ENCODE results near the gene LYRM2. TPM values are rescaled to one million over a fixed set of nuclear protein-coding genes. Genes with fewer than 3 reads are reported as not detected.

The LYRM2 gene
- total RNA-seq, 1 donor from 2014 or later: 29.8 TPM

- TF ChIP-seq CTCF (IDR thresholded peaks at IDR 0.05; ENCODE audit: unreplicated experiment): no peak
- Mint-ChIP-seq H3K9me3 (no peaks in the 10 kb centered on the region), H3K36me3 (peaks cover 45% of the 10 kb centered on the region), H3K4me3 (no peak overlapping the region), H3K27me3 (ENCODE audit: low read depth) (no peaks in the 10 kb centered on the region), H3K4me1 (peaks cover 14% of the 10 kb centered on the region), H3K27ac (no peak overlapping the region)
- no peak for DNase-seq (ENCODE audit: low spot score in 2 of 2, unreplicated experiment in 2 of 2)
Measured at GRCh38 chr6:89670935-89671565, 32.5 kb upstream of the LYRM2 start.

- H3K9me3 Mint-ChIP-seq: no peaks in the 10 kb centered on the region
- no peak for DNase-seq (ENCODE audit: low spot score in 2 of 2, unreplicated experiment in 2 of 2)
- peak overlapping the region; percentile 25 for H3K27ac Mint-ChIP-seq
- H3K4me1 Mint-ChIP-seq: peaks cover 14% of the 10 kb centered on the region
- H3K27me3 Mint-ChIP-seq (ENCODE audit: low read depth): no peaks in the 10 kb centered on the region
- TF ChIP-seq CTCF (IDR thresholded peaks at IDR 0.05; ENCODE audit: unreplicated experiment): no peak
- peaks cover 38% of the 10 kb centered on the region for H3K36me3 Mint-ChIP-seq
- H3K4me3 Mint-ChIP-seq: no peak overlapping the region
Measured at GRCh38 chr6:89669002-89669401, 30.5 kb upstream of the LYRM2 start.

GRCh38 chr6:89667872-89668556, 29.5 kb upstream of the LYRM2 start:
- no peaks in the 10 kb centered on the region for H3K9me3 Mint-ChIP-seq
- H3K27me3 Mint-ChIP-seq (ENCODE audit: low read depth): no peaks in the 10 kb centered on the region
- peaks cover 14% of the 10 kb centered on the region for H3K4me1 Mint-ChIP-seq
- no peak overlapping the region for H3K4me3 Mint-ChIP-seq
- TF ChIP-seq CTCF (IDR thresholded peaks at IDR 0.05; ENCODE audit: unreplicated experiment): no peak
- DNase-seq (ENCODE audit: low spot score in 2 of 2, unreplicated experiment in 2 of 2): no peak
- peaks cover 39% of the 10 kb centered on the region for H3K36me3 Mint-ChIP-seq
- H3K27ac Mint-ChIP-seq: peak overlapping the region; percentile 41

- no peak for DNase-seq (ENCODE audit: low spot score in 2 of 2, unreplicated experiment in 2 of 2)
- Mint-ChIP-seq H3K4me3 (no peak overlapping the region), H3K4me1 (no peaks in the 10 kb centered on the region), H3K27ac (no peak overlapping the region), H3K36me3 (peaks cover 48% of the 10 kb centered on the region), H3K27me3 (ENCODE audit: low read depth) (no peaks in the 10 kb centered on the region), H3K9me3 (no peaks in the 10 kb centered on the region)
- TF ChIP-seq CTCF (IDR thresholded peaks at IDR 0.05; ENCODE audit: unreplicated experiment): no peak
Measured at GRCh38 chr6:89662659-89663223, 24.2 kb upstream of the LYRM2 start.

GRCh38 chr6:89661559-89661958, 23.0 kb upstream of the LYRM2 start:
- Mint-ChIP-seq H3K27ac (no peak overlapping the region), H3K27me3 (ENCODE audit: low read depth) (no peaks in the 10 kb centered on the region), H3K4me1 (no peaks in the 10 kb centered on the region), H3K9me3 (no peaks in the 10 kb centered on the region), H3K36me3 (peaks cover 59% of the 10 kb centered on the region), H3K4me3 (no peak overlapping the region)
- no peak for TF ChIP-seq CTCF (IDR thresholded peaks at IDR 0.05; ENCODE audit: unreplicated experiment)
- no peak for DNase-seq (ENCODE audit: low spot score in 2 of 2, unreplicated experiment in 2 of 2)

Measured in mesothelial cell of epicardium (in vitro differentiated cells).